Measurements from ENCODE around the gene FES.
A peak's percentile ranks its signal among the peaks of the same experiment; 100 is the strongest.

The FES gene

GRCh38 chr15:90877315-90877714, 7.0 kb upstream of the FES start:
- no peak for DNase-seq

DNA sequence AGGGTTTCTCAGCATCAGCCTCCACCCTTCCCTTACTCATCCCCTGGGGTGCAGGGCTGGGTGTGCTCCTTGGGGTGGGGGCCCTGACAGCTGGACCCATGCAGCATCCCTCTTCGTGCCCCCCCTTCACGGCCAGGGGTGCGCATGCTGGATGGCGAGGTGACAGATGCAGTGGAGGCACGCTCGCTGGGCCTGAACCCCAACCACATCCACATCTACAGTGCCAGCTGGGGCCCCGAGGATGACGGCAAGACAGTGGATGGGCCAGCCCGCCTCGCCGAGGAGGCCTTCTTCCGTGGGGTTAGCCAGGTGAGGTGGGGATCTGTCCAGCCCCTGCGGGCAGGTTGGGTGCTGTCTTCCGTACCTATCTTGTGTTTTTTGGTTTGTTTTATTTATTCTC, 6.3 kb upstream of the FES start:
- DNase-seq, result no peak

DNA sequence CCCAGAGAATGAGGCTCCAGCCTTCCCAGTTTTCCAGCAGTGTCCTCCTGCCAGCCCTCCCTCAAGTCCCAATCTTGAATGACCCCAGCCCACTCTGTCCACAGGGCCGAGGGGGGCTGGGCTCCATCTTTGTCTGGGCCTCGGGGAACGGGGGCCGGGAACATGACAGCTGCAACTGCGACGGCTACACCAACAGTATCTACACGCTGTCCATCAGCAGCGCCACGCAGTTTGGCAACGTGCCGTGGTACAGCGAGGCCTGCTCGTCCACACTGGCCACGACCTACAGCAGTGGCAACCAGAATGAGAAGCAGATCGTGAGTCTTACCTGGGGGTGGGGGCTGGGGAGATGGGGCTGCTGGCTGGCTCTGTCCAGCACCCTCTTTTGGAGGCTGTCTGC, 5.6 kb upstream of the FES start:
- no peak for DNase-seq

GRCh38 chr15:90879730-90880366, 4.5 kb upstream of the FES start:
- DNase-seq, result no peak

DNA sequence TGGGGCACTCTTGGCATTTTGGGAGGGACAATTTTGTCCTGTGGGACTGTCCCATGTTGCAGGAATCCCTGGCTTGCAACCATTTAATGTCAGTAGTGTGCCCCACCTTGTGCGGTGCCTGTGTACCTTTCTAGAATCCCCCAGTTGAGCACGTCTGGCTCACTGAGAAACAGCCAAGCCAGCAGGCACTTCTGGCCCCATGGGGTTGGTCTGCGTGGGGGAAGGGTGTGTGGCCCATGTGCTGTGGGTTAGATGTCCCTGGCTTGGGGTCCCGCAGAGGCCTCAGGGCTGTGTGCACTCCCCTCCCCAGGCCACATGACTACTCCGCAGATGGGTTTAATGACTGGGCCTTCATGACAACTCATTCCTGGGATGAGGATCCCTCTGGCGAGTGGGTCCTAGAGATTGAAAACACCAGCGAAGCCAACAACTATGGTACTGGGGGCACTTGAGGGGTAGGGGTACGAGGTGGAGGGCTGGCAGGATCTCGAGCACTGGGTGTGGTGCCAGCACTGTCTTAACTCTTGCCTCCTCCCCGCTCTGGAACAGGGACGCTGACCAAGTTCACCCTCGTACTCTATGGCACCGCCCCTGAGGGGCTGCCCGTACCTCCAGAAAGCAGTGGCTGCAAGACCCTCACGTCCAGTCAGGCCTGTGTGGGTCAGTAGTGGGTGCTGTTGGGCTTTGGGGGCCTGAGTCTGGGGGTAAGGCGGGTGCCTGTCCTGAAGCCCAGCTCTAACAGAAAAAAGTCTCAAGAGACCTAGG, 3.7 kb upstream of the FES start:
- no peak for DNase-seq

- no peak for DNase-seq
These were observed 2.9 kb upstream of the FES start for GRCh38 chr15:90881181-90881977.

DNA sequence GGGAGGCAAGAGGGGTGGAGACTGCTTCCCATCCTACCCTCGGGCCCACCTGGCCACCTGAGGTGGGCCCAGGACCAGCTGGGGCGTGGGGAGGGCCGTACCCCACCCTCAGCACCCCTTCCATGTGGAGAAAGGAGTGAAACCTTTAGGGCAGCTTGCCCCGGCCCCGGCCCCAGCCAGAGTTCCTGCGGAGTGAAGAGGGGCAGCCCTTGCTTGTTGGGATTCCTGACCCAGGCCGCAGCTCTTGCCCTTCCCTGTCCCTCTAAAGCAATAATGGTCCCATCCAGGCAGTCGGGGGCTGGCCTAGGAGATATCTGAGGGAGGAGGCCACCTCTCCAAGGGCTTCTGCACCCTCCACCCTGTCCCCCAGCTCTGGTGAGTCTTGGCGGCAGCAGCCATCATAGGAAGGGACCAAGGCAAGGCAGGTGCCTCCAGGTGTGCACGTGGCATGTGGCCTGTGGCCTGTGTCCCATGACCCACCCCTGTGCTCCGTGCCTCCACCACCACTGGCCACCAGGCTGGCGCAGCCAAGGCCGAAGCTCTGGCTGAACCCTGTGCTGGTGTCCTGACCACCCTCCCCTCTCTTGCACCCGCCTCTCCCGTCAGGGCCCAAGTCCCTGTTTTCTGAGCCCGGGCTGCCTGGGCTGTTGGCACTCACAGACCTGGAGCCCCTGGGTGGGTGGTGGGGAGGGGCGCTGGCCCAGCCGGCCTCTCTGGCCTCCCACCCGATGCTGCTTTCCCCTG, 2.2 kb upstream of the FES start:
- DNase-seq, result no peak

DNA sequence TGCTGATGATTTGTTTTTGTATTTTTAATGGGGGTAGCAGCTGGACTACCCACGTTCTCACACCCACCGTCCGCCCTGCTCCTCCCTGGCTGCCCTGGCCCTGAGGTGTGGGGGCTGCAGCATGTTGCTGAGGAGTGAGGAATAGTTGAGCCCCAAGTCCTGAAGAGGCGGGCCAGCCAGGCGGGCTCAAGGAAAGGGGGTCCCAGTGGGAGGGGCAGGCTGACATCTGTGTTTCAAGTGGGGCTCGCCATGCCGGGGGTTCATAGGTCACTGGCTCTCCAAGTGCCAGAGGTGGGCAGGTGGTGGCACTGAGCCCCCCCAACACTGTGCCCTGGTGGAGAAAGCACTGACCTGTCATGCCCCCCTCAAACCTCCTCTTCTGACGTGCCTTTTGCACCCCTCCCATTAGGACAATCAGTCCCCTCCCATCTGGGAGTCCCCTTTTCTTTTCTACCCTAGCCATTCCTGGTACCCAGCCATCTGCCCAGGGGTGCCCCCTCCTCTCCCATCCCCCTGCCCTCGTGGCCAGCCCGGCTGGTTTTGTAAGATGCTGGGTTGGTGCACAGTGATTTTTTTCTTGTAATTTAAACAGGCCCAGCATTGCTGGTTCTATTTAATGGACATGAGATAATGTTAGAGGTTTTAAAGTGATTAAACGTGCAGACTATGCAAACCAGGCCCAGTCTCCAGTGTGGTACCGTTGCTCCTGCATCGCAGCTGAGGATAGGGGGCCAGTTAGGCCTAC, 1.4 kb upstream of the FES start:
- DNase-seq, result no peak

GRCh38 chr15:90883526-90883975, 753 bp upstream of the FES start:
- no peak for DNase-seq

- DNase-seq, result no peak
These were observed 571 bp downstream of the FES start for GRCh38 chr15:90884719-90885431.

GRCh38 chr15:90885432-90886290, 1.4 kb downstream of the FES start:
- DNase-seq, result peak; percentile 82

DNA sequence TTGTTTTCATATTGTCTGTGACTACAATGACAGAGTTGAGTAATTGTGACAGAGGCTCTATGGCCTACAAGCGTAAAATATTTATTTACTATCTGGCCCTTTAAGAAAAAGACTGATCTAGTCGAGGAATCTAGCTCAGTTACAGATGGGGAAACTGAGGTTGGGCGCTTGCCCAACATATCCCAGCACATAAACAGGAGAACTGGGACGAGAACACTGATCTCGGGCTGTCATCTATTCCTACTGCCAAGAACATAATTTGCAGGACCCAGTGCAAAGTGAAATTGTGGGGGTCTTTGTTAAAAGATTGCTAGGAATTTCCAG, 1.9 kb downstream of the FES start:
- no peak for DNase-seq

DNA sequence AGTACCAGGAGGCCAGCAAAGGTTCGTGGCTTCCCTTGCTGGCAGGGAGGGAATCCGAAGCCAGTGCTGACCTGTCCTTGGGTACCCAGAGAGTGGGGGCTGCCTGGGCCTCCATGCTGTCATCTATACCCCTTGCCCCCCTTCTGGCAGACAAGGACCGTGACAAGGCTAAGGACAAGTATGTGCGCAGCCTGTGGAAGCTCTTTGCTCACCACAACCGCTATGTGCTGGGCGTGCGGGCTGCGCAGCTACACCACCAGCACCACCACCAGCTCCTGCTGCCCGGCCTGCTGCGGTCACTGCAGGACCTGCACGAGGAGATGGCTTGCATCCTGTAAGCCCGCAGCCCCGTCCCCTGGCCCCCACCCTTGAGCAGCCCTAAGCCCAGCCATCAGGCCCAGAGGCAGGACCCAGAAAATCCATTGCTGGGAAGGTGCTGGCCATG, 2.8 kb downstream of the FES start:
- no peak for DNase-seq

DNA sequence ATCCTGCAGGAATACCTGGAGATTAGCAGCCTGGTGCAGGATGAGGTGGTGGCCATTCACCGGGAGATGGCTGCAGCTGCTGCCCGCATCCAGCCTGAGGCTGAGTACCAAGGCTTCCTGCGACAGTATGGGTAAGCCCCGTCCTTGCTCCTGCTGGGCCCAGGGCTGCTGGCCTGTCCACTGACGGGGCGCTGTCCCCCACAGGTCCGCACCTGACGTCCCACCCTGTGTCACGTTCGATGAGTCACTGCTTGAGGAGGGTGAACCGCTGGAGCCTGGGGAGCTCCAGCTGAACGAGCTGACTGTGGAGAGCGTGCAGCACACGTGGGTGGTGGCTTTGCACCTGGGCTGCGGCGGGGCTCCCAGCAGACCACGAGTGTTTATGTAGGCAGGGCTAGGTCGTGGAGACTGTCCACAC, 5.0 kb downstream of the FES start:
- no peak for DNase-seq

DNA sequence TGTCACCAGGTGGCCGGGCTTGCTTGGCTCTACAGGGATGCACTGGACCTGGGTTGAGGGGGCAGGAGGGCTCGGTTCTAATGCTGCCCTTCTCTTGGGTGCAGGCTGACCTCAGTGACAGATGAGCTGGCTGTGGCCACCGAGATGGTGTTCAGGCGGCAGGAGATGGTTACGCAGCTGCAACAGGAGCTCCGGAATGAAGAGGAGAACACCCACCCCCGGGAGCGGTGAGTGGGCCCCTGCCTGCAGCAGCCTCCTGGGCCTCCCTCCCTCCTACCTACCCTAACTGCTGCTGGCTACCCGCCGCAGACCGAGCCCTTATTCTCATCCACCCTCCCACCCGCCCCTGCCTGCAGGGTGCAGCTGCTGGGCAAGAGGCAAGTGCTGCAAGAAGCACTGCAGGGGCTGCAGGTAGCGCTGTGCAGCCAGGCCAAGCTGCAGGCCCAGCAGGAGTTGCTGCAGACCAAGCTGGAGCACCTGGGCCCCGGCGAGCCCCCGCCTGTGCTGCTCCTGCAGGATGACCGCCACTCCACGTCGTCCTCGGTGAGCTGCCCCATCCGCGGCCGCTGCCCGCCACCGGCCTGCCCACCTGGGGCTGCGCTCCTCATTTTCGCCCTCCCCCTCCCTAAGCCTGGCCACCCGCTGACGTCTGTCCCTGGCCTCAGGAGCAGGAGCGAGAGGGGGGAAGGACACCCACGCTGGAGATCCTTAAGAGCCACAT, 5.6 kb downstream of the FES start:
- DNase-seq, result no peak

DNA sequence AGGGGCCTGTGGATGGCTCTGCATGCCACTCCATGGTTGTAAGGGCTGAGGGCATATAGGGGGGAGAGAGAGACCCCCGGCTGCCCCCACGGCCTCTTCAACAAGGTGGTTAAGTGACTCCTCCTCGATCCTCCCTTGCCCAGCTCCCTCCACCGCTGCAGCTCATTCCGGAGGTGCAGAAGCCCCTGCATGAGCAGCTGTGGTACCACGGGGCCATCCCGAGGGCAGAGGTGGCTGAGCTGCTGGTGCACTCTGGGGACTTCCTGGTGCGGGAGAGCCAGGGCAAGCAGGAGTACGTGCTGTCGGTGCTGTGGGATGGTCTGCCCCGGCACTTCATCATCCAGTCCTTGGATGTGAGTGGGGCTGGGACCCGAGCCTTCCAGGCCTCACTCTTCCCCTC, 6.5 kb downstream of the FES start:
- no peak for DNase-seq

- no peak for DNase-seq
These were observed 7.1 kb downstream of the FES start for GRCh38 chr15:90891346-90891949.

- no peak for DNase-seq
These were observed 7.7 kb downstream of the FES start for GRCh38 chr15:90892023-90892422.

DNA sequence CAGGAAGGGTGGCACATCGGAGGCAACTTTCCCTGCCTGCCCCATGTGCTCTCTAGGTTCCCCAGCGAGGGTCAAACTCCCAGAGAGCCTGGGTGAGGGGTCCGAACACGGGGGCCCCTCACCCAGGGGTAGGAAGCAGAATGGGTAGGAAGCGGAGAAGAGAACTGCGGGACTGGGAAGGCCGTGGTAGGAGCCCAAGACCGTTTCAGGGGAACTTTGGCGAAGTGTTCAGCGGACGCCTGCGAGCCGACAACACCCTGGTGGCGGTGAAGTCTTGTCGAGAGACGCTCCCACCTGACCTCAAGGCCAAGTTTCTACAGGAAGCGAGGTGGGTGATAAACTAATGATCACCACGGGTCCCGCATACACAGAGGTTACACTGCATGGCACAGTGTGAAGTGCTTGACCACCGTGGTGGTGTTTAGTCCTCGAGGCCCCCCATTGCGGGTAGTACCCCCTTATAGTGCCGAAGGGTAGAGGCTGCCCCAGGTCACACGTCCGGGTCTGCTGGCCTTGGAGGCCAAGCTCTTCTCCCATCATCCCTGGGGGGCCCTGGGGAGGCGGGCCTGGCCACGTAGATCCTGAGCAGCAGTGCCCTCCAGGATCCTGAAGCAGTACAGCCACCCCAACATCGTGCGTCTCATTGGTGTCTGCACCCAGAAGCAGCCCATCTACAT, 8.3 kb downstream of the FES start:
- DNase-seq, result peak; percentile 12
